NOMO-1 treated with dmso at 0.1 percent for 144 hours (cell line): ENCODE measurements around the gene PASK.

ENCODE experiments used
- DNase-seq: peaks from one replicate; lab custom pipeline; 2025; ENCODE audit not compliant: unreplicated experiment; lab: John Stamatoyannopoulos, UW

The PASK gene

GRCh38 chr2:241182126-241182525, 32.9 kb upstream of the PASK start:
- DNase-seq = no peak

GRCh38 chr2:241180495-241180894, 31.2 kb upstream of the PASK start:
- no peak for DNase-seq

GRCh38 chr2:241179899-241180298, 30.6 kb upstream of the PASK start:
- DNase-seq = no peak

- no peak for DNase-seq
Observed at GRCh38 chr2:241178961-241179360, 29.7 kb upstream of the PASK start.

GRCh38 chr2:241177526-241178334, 28.5 kb upstream of the PASK start:
- no peak for DNase-seq

- DNase-seq = no peak
Observed at GRCh38 chr2:241173557-241173956, 24.3 kb upstream of the PASK start.

- no peak for DNase-seq
Observed at GRCh38 chr2:241168366-241168765, 19.1 kb upstream of the PASK start.

- DNase-seq = no peak
Observed at GRCh38 chr2:241163601-241164118, 14.4 kb upstream of the PASK start.

- no peak for DNase-seq
Observed at GRCh38 chr2:241161646-241162281, 12.5 kb upstream of the PASK start.

GRCh38 chr2:241160318-241160717, 11.0 kb upstream of the PASK start:
- DNase-seq = no peak

- DNase-seq = no peak
Observed at GRCh38 chr2:241159116-241159515, 9.8 kb upstream of the PASK start.

- no peak for DNase-seq
Observed at GRCh38 chr2:241158546-241158900, 9.3 kb upstream of the PASK start.

GRCh38 chr2:241157841-241158545, 8.7 kb upstream of the PASK start:
- DNase-seq = no peak

GRCh38 chr2:241156971-241157441, 7.7 kb upstream of the PASK start:
- no peak for DNase-seq

- no peak for DNase-seq
Observed at GRCh38 chr2:241155936-241156335, 6.7 kb upstream of the PASK start.

GRCh38 chr2:241154915-241155314, 5.6 kb upstream of the PASK start:
- DNase-seq = no peak

- no peak for DNase-seq
Observed at GRCh38 chr2:241153616-241154015, 4.3 kb upstream of the PASK start.

- no peak for DNase-seq
Observed at GRCh38 chr2:241151934-241152660, 2.8 kb upstream of the PASK start.

- no peak for DNase-seq
Observed at GRCh38 chr2:241150660-241151530, 1.6 kb upstream of the PASK start.
